Measurements from ENCODE around the gene PIM2. TPM values are rescaled to one million over a fixed set of nuclear protein-coding genes. Genes with fewer than 3 reads are reported as not detected.

Gene PIM2
- 5.2 and 7.0 TPM in 2 replicates for total RNA-seq

DNA sequence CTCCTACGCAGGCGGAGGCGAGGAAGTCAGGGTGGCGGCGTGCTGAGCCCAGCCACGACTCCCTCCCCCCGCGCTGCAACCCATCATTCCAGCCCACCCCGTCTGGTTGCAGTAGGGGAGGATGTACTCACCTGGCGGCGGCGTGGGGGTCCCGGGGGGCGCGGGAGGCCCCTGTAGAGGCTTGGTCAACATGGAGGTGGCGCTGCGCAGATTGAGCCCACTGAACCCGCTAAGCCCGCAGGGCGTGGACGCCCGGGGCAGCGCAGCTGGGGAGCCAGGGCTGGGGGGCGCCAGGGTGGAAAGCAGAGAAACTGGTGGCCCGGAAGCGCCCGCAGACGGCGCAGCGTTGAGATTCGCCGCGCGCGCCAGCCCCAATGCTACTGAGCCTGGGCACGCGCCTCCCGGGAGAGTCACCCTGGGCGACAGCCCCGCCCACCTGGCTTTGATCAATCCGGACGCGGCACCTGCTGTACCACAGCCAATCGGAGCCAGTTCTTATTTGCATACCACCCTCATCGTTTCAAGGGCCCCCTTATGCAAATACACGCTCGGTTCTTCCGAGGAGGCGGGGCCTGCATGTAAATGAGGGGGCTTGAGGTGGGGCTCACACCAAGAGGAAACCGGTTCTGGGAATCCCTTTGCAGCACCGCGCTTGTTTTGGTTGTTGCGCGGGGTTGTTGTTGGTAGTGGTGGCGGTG is at the start of gene PIM2:
Gene PIM2, minus strand, starts transcription at position 382 of the 698 bp plus-strand sequence. Its CDS starts 190 bp downstream, at position 192.

DNA sequence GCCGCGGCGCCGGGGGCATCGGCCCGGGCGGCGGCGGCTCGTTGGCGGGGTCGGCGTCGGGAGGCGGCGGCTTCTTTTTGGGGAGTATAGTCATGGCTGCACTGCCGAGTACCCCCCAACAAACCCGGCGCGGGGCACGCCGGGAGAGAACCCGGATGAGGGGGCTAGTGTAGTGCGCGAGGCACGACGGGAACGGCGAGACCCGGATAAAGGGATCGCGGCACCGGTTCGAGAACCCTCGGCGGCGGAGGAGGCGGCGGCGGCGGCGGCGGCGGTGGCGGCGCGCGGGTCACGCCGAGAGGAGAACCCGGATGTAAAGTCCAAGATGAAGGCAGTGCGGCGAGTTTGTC is 38.6 kb upstream of the PIM2 start, which contains the start of gene OTUD5:
Gene OTUD5, minus strand, starts transcription at position 131 of the 350 bp plus-strand sequence. Its CDS starts 37 bp downstream, at position 94.

GRCh38 chrX:48911412-48912182 is 7.2 kb downstream of the PIM2 start, which contains the start of gene SLC35A2:
SLC35A2 (minus strand) TSS chrX:48911646; CDS start chrX:48911636, 10 bp downstream.

GRCh38 chrX:48897625-48898306 is 21.1 kb downstream of the PIM2 start, which contains the start of the genes PQBP1 and TIMM17B:
PQBP1 (plus strand) TSS chrX:48897930; CDS start chrX:48898510, 580 bp downstream.
TIMM17B (minus strand) TSS chrX:48897768; CDS start chrX:48897749, 19 bp downstream.

Other genes starting within 250 kb of the PIM2 start
- 0.28 TPM in 1 of 2 replicates, not detected in the other for gene WAS, start 235.2 kb downstream of the PIM2 start, total RNA-seq
- gene SUV39H1, start 222.3 kb downstream of the PIM2 start, total RNA-seq: 1.4 and 10.5 TPM in 2 replicates
- gene GLOD5, start 157.3 kb downstream of the PIM2 start, total RNA-seq: not detected in 2 replicates
- gene GATA1, start 132.4 kb downstream of the PIM2 start, total RNA-seq: not detected in 2 replicates
- gene HDAC6, start 117.0 kb downstream of the PIM2 start, total RNA-seq: 21.7 and 34.1 TPM in 2 replicates
- gene ERAS, start 92.5 kb downstream of the PIM2 start, total RNA-seq: not detected in 2 replicates
- gene PCSK1N, start 83.4 kb downstream of the PIM2 start, total RNA-seq: 0.19 and 0.85 TPM in 2 replicates
- 26.5 and 42.0 TPM in 2 replicates for gene TIMM17B, start 21.3 kb downstream of the PIM2 start, total RNA-seq
- 36.1 and 88.6 TPM in 2 replicates for gene PQBP1, start 21.1 kb downstream of the PIM2 start, total RNA-seq
- 18.6 and 19.6 TPM in 2 replicates for gene SLC35A2, start 7.4 kb downstream of the PIM2 start, total RNA-seq
- gene OTUD5, start 38.6 kb upstream of the PIM2 start, total RNA-seq: 25.9 and 34.5 TPM in 2 replicates
- 0.56 and 0.58 TPM in 2 replicates for gene KCND1, start 52.8 kb upstream of the PIM2 start, total RNA-seq
- 23.1 and 28.2 TPM in 2 replicates for gene GRIPAP1, start 83.2 kb upstream of the PIM2 start, total RNA-seq
- 29.1 and 33.0 TPM in 2 replicates for gene TFE3, start 124.3 kb upstream of the PIM2 start, total RNA-seq
- 0.19 and 0.28 TPM in 2 replicates for gene CCDC120, start 140.0 kb upstream of the PIM2 start, total RNA-seq
- 5.8 and 7.0 TPM in 2 replicates for gene PRAF2, start 155.0 kb upstream of the PIM2 start, total RNA-seq
- gene WDR45, start 160.9 kb upstream of the PIM2 start, total RNA-seq: 29.3 and 31.2 TPM in 2 replicates
- gene GPKOW, start 204.7 kb upstream of the PIM2 start, total RNA-seq: 18.0 and 22.4 TPM in 2 replicates
- gene MAGIX, start 243.7 kb upstream of the PIM2 start, total RNA-seq: 1.7 and 2.5 TPM in 2 replicates

Measured in regular cardiac myocyte (primary cell).